AG10803 (cell line): ENCODE results near the gene TMEM183A.

Experiments
- DNase-seq: peaks from one replicate; pipeline ENCODE4 v3.0.0; 2010; ENCODE audit warnings: low read depth
- H3K4me3 ChIP-seq: 2 replicates; pipeline ENCODE4 v1.5.1; 2011; ENCODE audit warnings: mild to moderate bottlenecking, low read length, control low read depth
- CTCF ChIP-seq: conservative IDR thresholded peaks from 2 replicates; pipeline ENCODE4 v1.5.1; 2011; ENCODE audit warnings: mild to moderate bottlenecking, low read length, control low read depth, inconsistent platforms

The TMEM183A gene

GRCh38 chr1:202989879-202990278 lies 17.3 kb upstream of the TMEM183A start:
- TF ChIP-seq CTCF: no peak
- no peak for DNase-seq
- H3K4me3 ChIP-seq: no peak overlapping the region

GRCh38 chr1:202991112-202991511 lies 16.1 kb upstream of the TMEM183A start:
- TF ChIP-seq CTCF: no peak
- no peak overlapping the region for H3K4me3 ChIP-seq
- DNase-seq: no peak

GRCh38 chr1:202994756-202995155 lies 12.4 kb upstream of the TMEM183A start:
- TF ChIP-seq CTCF: no peak
- no peak for DNase-seq
- no peak overlapping the region for H3K4me3 ChIP-seq

- DNase-seq: peak; percentile 45
- H3K4me3 ChIP-seq: no peak overlapping the region
- TF ChIP-seq CTCF: peak; percentile 82
These were observed 8.1 kb upstream of the TMEM183A start for GRCh38 chr1:202998836-202999750.

- no peak for TF ChIP-seq CTCF
These were observed 6.8 kb upstream of the TMEM183A start for GRCh38 chr1:203000217-203000944.

GRCh38 chr1:203001986-203002385 lies 5.2 kb upstream of the TMEM183A start:
- no peak for TF ChIP-seq CTCF
- no peak overlapping the region for H3K4me3 ChIP-seq
- DNase-seq: no peak

More at GRCh38 chr1:203000217-203000944, 6.8 kb upstream of the TMEM183A start:
- no peak for DNase-seq
- no peak overlapping the region for H3K4me3 ChIP-seq
